GM19240 (cell line): Measurements from ENCODE around the gene CPEB1.

Source experiments
- DNase-seq: peaks from one replicate; pipeline ENCODE4 v3.0.0; 2011; ENCODE audit warnings: low spot score; ENCODE audit not compliant: insufficient read length

Gene CPEB1

GRCh38 chr15:82595766-82596165 is 51.4 kb downstream of the CPEB1 start:
- DNase-seq, result no peak

DNA sequence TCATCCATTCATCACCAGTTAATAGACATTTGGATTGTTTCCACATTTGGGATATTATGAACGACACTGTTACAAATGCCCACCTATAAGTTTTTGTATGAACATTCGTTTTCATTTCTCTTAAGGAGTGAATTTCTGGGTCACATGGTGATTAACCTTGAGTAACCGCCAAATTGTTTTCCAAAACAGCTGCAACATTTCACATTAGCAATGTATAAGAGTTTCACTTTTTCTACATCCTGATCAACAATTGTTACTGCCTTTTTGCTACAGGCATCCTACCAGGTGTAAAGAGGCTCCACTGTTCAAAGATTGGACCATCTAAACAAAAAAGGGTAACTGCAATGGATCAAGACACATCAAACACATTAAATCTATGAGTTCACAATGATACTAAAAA is 52.0 kb downstream of the CPEB1 start:
- DNase-seq, result no peak

DNA sequence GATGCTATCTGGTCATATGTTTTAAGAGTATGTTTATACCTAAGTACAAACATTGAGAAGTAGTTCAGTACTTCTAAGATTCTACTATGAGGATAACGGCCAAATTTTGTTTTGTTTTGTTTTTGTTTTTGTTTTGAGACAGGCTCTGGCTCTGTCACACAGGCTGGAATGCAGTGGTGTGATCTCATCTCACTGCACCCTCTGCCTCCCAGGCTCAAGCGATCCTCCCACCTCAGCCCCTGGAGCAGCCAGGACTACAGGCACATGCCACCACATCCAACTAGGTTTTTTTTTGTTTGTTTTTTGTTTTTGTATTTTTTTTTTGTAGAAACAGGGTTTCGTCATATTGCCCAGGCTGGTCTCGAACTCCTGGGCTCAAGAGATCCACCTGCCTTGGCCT is 59.4 kb downstream of the CPEB1 start:
- no peak for DNase-seq

DNA sequence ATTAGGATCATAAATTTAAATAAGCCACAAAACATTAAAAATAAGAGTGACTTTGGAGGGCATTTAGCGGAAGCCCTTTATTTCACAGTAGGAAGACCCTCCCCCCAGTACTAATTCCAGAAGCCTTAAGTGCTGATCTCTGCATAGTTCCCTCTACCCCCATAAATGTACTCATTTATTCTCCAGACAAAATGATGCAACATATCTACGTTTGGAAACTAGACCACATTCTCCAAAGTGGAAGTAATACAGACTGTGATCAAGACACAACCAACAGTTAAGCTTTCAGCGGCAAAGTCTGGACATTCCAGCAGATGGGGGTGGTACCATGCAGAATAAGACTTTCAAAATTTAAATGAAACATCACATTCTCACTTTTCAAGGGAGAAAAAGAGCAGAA is 62.1 kb downstream of the CPEB1 start:
- no peak for DNase-seq

DNA sequence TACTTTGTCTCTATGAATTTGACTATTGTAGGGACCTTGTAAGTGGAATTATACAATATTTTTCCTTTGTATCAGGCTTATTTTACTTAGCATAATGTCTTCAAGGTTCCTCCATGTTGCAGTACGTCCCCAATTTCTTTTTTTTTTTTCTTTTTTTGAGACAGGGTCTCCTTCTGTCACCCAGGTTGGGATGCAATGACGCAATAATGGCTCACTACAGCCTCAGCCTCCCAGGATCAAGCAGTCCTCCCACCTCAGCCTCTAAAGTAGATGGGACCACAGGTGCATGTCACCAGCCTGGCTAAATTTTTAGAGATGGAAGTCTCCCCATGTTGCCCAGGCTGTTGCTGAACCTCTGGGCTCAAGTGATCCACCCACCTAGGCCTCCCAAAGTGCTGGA is 66.5 kb downstream of the CPEB1 start:
- DNase-seq, result no peak

DNA sequence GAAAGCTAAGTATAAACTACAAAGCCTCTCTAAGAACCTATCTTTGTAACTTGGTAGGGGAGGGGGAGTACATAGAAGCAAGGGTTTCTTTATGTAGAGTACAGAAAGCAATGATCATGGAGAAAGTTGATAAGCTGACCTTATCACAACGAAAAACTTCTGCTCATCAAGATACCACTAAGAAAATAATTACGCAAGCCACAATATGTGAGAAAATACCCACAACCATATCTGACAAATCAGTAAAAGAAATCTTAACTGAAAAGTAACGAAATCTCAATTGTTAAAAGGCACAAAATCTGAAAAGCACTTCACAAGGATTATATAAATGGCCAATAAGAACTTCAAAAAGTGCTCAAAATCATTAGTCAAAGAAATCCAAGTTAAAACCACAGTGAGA is 71.8 kb downstream of the CPEB1 start:
- no peak for DNase-seq

DNA sequence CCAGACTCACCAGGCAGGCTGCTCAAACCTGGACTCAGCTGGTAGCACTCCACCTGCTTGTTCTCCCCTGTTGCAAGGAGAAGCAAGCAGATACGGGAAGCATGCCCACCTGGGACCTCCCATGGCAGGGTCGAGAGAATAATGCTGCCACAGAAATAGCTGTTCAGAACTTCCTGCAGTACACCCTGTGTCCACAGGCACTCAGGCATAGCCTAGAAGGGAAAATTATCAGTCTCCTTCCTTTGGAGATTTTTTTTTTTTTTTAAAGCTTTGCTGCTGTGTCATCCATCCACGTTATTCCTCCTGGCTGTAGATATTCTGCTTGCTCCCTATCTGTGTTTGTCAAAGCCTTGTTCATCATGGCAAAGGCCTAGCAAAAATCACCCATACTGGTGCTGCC is 74.2 kb downstream of the CPEB1 start:
- DNase-seq, result no peak

- DNase-seq, result no peak
Observed at GRCh38 chr15:82572311-82572710, 74.9 kb downstream of the CPEB1 start.

- no peak for DNase-seq
Observed at GRCh38 chr15:82571722-82572222, 75.4 kb downstream of the CPEB1 start.

DNA sequence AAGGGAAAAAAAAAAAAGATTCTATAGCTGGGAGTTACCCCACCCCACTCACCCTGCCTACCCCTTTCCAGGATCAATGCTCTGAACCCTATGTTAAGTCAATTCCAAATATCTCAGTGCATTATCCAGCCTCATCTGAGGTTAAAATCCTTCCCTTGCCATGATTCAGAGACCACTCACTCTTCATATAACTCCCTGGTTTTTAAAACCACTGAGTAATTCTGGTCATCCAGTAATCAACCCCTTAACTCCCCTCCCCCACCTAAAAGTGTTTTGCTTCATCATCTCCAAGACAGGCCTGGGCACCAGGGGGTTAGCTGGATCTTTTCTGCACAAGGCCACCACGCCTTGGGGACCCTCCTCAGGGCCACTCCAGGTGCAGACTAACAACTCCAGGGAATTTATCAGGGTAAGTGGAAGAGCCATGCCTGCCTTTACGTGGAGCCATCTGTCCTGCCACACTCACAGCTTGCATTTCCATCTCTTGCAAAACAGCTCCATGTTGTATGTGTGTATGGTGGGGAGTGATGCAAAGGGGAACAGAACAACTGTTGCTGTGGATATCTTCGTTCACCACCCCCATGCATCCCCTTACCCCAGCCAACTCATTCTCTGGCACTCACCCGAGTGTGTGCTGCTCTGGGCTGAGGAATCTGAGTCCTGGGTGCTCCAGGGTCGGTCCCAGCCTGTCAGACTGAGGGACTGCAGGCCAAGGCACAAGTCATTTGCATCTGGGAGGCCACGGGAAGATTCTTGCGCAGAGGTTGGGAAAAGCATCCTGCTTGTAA is 76.2 kb downstream of the CPEB1 start:
- DNase-seq, result no peak

DNA sequence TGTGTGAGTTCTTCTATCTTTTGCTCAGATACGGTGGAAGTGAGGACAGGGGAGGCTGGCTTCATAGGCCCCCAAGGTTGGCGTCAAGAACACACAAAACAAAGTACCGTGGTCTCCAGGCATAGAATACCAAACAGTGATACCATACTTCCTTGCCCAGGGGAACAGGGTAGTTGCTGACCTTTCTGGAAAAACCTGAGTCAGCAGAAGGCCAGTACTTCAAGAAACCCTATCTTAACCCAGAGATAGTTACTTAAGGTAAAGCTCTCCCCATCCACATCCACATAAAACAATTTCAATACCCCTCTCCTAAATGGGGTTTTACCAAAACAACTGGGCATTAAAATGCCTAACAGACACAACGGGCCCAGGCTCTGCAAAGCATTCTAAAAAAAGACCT is 77.3 kb downstream of the CPEB1 start:
- DNase-seq, result no peak

GRCh38 chr15:82568986-82569385 is 78.2 kb downstream of the CPEB1 start:
- DNase-seq, result no peak

DNA sequence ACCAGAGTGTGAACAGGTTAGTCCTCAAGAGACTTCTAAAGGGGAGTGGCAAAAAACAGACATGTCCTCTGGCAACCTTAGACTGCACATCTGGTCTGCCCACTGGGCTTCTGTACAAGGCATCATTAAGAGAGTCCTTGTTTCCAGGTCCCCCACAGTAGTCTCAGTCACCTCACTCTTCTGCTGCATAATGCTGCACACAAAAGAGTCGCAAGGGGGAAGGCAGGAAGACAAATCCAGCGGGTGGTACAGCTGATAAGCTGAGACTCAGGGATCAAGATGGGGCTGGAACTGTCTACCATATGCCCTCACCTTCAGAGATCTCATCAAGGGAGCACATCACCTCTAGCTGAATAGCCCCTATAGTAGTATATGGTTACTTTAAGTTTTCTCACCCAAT is 79.5 kb downstream of the CPEB1 start:
- no peak for DNase-seq

GRCh38 chr15:82566690-82567089 is 80.5 kb downstream of the CPEB1 start:
- no peak for DNase-seq

GRCh38 chr15:82558502-82558901 is 88.7 kb downstream of the CPEB1 start:
- no peak for DNase-seq

DNA sequence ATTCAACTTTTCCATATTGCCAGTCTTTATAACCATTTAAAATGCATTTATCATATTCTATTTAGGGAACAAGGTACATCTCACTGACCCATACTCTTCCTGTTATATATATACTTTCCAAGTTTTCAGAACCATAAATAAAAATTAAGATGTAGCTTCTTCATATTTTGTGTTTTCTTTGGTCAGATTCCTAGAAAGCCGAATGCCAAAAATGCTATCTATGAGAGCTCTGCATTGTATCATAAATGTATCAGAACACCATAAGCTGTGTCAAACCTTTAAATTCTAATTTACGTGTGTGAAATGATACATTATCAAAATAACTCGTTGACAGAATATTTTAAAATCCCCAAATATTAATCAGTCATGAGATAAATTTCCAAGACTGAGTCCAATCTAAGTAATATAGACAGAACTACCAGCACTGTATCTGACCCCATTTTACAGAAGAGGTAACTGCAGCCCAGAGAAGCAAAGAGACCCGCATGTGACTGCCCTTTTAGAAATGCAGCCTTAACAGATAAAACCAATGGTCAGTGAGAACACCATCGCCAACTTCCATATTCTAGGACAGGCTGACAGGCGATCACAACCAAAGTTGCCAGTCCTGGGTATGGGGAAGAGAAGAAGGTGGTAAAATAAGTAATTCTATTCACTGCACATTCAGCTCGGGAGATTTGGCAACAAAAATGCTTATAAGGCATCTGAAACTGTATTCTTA is 90.7 kb downstream of the CPEB1 start:
- DNase-seq, result no peak

DNA sequence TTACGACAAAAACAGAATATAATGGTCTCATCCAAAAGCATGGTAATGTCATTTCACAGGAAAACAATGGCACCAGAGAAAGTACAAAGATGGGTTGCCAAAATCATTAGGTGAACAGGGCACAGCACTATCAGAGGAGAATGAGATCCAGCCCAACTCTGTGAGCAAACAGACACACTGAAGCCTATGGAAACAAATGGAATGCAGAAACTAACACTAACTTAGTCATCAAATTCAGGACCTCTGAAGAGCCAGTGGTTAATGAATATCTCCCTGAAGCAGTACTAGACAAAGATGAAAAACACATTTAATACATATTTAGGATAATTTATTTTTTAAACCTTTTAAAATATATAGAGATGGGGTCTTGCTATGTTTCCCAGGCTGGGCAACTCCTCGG is 92.3 kb downstream of the CPEB1 start:
- DNase-seq, result no peak

GRCh38 chr15:82554351-82554750 is 92.8 kb downstream of the CPEB1 start:
- DNase-seq, result no peak

- no peak for DNase-seq
Observed at GRCh38 chr15:82553846-82554245, 93.3 kb downstream of the CPEB1 start.

DNA sequence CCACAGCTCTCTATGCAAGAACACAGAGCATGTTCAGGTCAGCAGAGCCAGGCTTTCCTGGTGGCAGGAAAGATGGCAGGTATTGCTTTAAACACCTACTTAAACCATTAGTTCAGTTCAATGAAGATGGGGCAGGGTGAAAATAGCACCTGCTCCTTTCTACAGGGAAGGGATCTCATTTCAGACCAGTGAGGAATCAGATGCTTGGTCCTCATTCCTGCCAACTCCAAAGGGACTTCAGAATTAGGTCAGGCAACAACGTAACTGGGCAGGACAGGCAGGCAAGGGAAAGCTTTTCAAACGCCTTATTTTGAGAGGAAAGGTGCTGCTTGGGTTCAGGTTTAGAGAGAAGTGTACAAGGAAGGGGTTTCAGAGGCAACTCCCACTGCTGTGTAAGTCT is 94.3 kb downstream of the CPEB1 start:
- DNase-seq, result no peak

DNA sequence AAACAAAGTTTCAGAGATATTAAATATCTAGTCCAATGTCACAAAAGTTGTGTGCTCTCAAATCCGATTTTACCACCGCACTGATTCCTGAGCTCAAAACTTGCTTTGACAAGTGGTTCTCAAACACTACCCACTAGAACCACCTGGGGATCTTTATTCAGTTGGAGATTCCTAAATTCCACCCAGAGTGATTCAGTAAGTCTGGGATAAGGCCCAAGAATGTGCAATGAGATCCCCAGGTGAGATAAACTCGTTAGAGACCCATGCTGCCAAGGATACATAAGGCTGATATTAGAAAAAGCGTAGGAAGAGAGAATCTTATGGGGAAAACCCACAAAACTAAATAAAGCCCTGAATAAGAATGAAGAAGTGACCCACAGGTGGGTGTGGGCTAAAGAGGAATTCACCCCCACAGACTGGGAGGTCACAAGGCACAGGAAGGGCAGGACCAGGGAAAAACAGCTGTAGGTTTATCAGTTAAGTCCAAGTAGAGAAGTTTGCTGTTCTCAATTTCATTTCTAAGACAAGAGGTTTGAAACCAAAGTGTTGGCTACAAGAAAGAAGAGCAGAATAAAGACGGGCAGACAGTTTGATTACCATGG is 95.4 kb downstream of the CPEB1 start:
- no peak for DNase-seq

DNA sequence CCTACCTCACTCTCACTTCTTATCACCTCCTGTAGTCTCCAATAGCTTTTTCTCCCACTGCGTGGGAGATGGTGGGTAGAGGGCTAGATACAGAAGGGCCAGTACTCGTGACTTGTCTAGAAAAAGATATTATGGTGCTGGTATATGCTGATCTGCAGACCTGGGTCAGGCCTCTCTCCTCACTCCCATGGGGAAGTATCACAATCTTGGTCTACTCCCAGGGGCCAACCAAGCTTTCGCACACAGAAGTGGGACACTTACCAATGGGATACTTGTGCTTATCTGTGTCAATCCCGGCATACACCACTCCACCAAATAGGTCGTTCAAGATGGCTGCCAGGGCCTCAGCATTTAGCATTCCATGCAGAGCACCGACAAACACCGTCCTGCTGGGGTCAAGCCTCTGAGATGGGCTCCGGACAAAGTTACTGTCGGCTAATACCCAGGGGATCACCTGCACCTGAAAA is 97.9 kb downstream of the CPEB1 start:
- no peak for DNase-seq
